Subcutaneous abdominal adipose tissue (tissue), 5 donors: ENCODE measurements around the gene KLHL42.

Experiments
- H3K27ac ChIP-seq: one replicate; pipeline ENCODE4 v1.7.0; 2013; ENCODE audit warnings: low read depth, mild to moderate bottlenecking, inconsistent platforms, low read length, moderate library complexity
- H3K27me3 ChIP-seq, 5 donors: one replicate each; pipeline ENCODE4 v1.7.0; 2013; ENCODE audit warnings: low read length in 5 of 5, inconsistent platforms in 1 of 5; ENCODE audit not compliant: control insufficient read depth in 5 of 5, insufficient read depth in 4 of 5
- H3K36me3 ChIP-seq, 5 donors: one replicate each; pipeline ENCODE4 v1.7.0; 2013; ENCODE audit warnings: low read length in 5 of 5; ENCODE audit not compliant: control insufficient read depth in 5 of 5, insufficient read depth in 5 of 5
- H3K4me1 ChIP-seq, 5 donors: one replicate each; pipeline ENCODE4 v1.7.0; 2013; ENCODE audit warnings: low read length in 5 of 5, mild to moderate bottlenecking in 3 of 5, moderate library complexity in 1 of 5; ENCODE audit not compliant: control insufficient read depth in 5 of 5, insufficient read depth in 5 of 5
- H3K4me3 ChIP-seq, 5 donors: one replicate each; pipeline ENCODE4 v1.7.0; 2013; ENCODE audit warnings: low read length in 5 of 5, low read depth in 1 of 5
- H3K9ac ChIP-seq, 5 donors: one replicate each; pipeline ENCODE4 v1.7.0; 2013; ENCODE audit warnings: low read length in 5 of 5, mild to moderate bottlenecking in 4 of 5, moderate library complexity in 3 of 5
- H3K9me3 ChIP-seq, 5 donors: one replicate each; pipeline ENCODE4 v1.7.0; 2013; ENCODE audit warnings: low read length in 5 of 5; ENCODE audit not compliant: control insufficient read depth in 5 of 5
- donor health status: healthy.
- donor health status: healthy.
- donor health status: healthy.
- donor health status: healthy.
- donor health status: healthy.

Gene KLHL42

DNA sequence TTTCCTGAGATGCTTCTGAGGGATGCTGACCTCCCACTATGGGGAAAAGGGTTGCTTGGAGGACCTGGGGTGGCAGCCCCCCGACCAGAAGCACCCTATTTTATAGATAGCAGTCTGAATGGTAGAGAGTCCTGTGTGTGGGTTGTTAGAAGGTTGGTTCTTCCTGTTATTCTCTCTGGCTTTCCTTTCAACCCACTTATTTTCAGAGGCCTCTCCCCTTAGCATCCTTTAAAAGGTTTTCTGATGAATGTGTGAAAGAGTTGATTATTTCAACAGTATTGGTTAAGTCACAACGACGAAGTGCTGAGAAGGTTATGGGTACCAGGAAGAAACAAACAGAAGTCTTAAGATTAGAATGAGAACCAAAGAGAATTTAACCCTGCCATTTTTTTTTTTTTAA is 20.8 kb downstream of the KLHL42 start:
- Histone ChIP-seq H3K27ac (no peak overlapping the region), H3K36me3 (peaks cover 16 to 45% (median 19%) of the 10 kb centered on the region in 5 donors), H3K9me3 (no peaks in the 10 kb centered on the region), H3K27me3 (no peaks in the 10 kb centered on the region), H3K4me1 (no peaks in the 10 kb centered on the region), H3K9ac (no peak overlapping the region), H3K4me3 (no peak overlapping the region)

DNA sequence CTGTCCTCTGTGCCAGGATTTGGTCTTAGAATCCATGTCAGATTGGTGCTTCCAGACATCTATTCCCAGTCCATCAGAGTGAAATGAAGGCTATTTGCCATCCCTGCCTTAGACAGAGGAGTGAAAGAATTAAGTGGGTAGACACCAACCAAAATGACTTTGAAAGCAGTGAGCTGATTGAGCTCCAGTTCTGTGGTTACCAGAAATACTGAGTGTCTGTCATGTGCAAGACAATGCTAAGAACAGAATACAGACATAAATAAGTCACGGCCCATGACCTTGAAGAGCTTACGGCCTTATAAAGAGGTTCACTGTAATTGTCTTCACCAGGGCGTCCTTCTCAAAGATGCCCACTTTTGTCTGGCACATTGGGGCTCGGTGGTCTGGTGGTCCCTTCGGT is 21.6 kb downstream of the KLHL42 start:
- H3K27ac ChIP-seq = no peak overlapping the region
- peaks cover 16 to 40% (median 18%) of the 10 kb centered on the region in 5 donors for H3K36me3 ChIP-seq
- no peaks in the 10 kb centered on the region for H3K9me3 ChIP-seq

DNA sequence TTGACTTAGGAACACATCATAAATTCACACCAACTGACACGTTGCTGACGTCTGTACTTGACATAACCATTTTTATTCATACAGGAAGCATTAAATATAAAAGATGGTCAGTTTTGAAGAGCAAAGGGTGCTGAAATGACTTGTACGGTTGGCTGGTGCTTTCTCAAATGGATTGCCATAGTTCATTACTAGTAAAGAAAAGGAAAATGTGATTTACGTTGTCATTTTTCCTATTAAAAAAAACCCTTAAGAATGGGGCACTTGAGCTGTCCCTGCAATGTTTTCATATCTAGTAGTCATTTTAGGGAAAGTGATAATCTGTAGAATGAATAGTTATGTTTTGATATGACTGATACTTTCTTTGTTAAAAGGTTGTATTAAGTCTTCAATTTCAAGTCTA is 22.5 kb downstream of the KLHL42 start:
- H3K27me3 ChIP-seq = no peaks in the 10 kb centered on the region
- no peaks in the 10 kb centered on the region for H3K9me3 ChIP-seq
- no peak overlapping the region for H3K27ac ChIP-seq
- peaks cover 11 to 31% (median 13%) of the 10 kb centered on the region in 5 donors for H3K36me3 ChIP-seq
- H3K4me1 ChIP-seq = no peaks in the 10 kb centered on the region
- no peak overlapping the region for H3K9ac ChIP-seq
- H3K4me3 ChIP-seq = no peak overlapping the region

More for the DNA sequence above, 21.6 kb downstream of the KLHL42 start:
- no peak overlapping the region for H3K9ac ChIP-seq
- H3K4me3 ChIP-seq = no peak overlapping the region
- H3K4me1 ChIP-seq = no peaks in the 10 kb centered on the region
- no peaks in the 10 kb centered on the region for H3K27me3 ChIP-seq

DNA sequence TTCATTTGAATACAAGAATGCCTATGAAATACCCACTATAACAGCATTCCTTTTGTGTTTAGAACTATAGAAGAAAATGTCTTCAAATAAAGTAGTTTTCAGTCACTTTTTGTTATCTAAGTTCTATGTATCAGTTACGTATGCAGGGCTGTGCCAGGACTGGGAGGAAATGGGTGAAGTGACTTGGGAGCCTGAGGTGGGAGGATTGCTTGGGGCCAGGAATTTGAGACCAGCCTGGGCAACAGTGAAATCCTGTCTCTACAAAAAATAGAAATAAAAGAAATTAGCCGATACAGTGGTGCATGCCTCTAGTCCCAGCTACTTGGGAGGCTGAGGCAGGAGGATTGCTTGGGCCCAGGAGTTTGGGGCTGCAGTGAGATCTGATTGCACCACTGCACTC is 22.9 kb downstream of the KLHL42 start:
- peaks cover 7 to 27% (median 11%) of the 10 kb centered on the region in 5 donors for H3K36me3 ChIP-seq
- H3K9ac ChIP-seq = no peak overlapping the region
- no peak overlapping the region for H3K4me3 ChIP-seq
- H3K27me3 ChIP-seq = no peaks in the 10 kb centered on the region
- no peaks in the 10 kb centered on the region for H3K4me1 ChIP-seq
- H3K27ac ChIP-seq = no peak overlapping the region
- H3K9me3 ChIP-seq = no peaks in the 10 kb centered on the region

DNA sequence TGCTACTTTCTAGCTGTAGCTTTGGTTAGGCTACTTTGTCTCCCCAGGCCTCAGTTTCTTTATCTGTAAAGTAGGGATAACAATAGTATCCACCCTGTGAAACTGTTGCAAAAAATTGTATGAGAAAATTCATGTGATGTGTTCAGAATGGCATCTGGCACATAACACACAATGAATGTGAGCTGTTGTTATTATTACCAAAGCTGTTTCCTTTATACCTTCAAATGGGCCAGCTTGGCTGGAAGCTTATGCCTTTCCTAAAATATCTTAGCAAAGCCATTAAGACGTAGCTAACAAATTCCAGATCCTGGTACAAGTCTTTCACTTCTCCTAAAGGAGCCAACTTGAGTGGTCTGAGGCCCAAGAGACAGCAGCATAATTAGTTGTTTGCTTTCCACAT is 25.2 kb downstream of the KLHL42 start:
- Histone ChIP-seq H3K4me3 (no peak overlapping the region), H3K9me3 (no peaks in the 10 kb centered on the region), H3K4me1 (peaks cover 0 to 2% (median 0%) of the 10 kb centered on the region in 5 donors), H3K9ac (no peak overlapping the region), H3K27me3 (no peaks in the 10 kb centered on the region), H3K36me3 (peaks cover 0 to 7% (median 0%) of the 10 kb centered on the region in 5 donors), H3K27ac (no peak overlapping the region)

DNA sequence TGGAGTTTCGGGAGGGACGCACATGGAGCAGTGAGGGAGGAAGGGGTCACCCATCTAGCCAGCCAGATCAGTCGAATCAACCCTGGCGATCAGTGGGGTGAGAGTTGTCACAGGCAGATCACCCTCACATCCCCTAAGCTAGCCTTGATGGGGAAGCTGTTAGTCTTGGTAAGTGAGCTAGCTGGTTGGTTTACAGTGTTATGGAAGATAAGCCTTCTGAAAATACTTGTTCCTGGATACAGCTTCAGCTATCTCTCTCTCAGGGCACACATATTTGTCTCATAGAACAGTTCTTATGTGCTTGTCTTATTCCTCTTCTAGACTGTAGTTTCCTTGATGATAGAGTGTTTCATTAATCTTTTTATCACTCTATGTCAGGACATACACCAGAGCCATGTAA is 26.2 kb downstream of the KLHL42 start:
- H3K4me3 ChIP-seq = no peak overlapping the region
- peaks cover 0 to 3% (median 0%) of the 10 kb centered on the region in 5 donors for H3K36me3 ChIP-seq
- peaks cover 0 to 6% (median 0%) of the 10 kb centered on the region in 5 donors for H3K27me3 ChIP-seq

DNA sequence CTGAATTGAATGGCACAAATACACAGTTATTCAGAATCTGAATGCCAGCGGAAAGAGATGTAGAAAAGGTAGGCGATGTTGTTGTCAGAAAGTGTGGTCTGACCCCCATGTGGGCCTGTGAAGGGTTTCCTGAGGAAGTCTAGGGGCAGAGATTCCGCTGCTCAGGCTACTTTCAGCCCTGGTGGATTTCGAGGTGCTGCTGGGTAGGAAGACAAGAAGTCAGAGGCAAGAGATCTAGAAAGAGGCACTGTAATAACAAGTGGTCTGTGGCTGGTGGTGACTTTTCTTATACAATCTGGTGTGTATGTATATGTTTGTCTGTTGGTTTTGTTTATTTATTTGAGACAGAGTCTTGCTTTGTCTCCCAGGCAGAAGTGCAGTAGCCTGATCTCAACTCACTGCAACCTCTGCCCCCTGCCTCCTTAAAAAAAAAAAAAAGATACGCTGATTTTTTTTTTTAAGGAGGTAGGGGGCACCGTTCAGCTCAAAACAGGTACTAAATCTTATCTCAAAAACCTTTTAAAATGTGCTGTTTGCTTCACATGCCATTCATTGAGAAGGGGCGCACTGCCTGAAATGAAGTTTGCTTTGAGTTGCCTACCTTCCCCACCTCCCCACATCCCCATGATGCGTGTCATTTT is 27.1 kb downstream of the KLHL42 start:
- Histone ChIP-seq H3K4me3 (no peak overlapping the region), H3K4me1 (peaks cover 0 to 2% (median 0%) of the 10 kb centered on the region in 5 donors), H3K36me3 (no peaks in the 10 kb centered on the region), H3K9ac (no peak overlapping the region), H3K27ac (no peak overlapping the region), H3K9me3 (no peaks in the 10 kb centered on the region), H3K27me3 (peaks cover 0 to 6% (median 0%) of the 10 kb centered on the region in 5 donors)

More for the DNA sequence above, 26.2 kb downstream of the KLHL42 start:
- no peak overlapping the region for H3K9ac ChIP-seq
- H3K27ac ChIP-seq = no peak overlapping the region
- H3K4me1 ChIP-seq = peaks cover 0 to 2% (median 0%) of the 10 kb centered on the region in 5 donors
- no peaks in the 10 kb centered on the region for H3K9me3 ChIP-seq

DNA sequence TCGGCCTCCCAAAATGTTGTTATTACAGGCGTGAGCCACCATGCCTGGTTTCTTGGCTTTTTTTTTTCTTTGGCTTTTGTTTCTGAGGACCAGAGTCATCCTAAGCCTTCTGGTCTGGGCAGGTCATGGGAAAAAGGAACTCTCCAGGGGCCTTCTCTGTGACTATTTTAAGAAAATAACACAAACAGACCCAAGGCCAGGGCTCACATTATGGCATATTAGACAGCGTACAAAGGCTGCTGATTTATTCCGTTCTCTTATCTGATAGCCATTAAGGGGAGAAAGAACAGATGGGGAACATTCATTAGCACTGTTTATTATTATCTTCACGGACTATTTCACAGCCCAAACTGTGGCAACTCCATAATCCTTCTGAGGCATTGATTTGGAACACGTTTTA is 28.8 kb downstream of the KLHL42 start:
- Histone ChIP-seq H3K9ac (no peak overlapping the region), H3K36me3 (no peaks in the 10 kb centered on the region), H3K27me3 (peaks cover 0 to 8% (median 0%) of the 10 kb centered on the region in 5 donors), H3K4me3 (no peak overlapping the region), H3K4me1 (peaks cover 0 to 2% (median 0%) of the 10 kb centered on the region in 5 donors), H3K9me3 (no peaks in the 10 kb centered on the region), H3K27ac (no peak overlapping the region)

DNA sequence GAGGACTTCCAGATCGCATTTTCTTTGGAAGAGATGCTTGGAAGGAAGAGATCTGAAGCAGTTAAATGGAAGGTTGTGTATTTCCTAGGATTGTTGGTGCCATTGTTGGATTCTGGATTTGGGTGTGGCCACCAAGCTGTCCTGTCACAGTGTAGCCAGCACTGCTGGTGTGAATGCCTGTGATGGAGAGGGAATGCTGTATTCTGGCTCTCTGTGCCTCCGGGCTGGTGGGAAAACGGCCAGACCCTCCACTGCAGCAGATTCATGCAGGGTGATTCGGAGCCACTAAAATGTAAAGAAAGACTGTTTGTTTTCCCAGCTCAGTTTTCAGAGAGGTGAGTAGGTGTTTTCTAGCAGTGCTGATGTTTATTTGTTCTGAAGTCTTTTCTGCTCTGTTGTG is 30.7 kb downstream of the KLHL42 start:
- H3K4me1 ChIP-seq = peaks cover 0 to 2% (median 0%) of the 10 kb centered on the region in 5 donors
- H3K9ac ChIP-seq = no peak overlapping the region
- no peak overlapping the region for H3K27ac ChIP-seq
- H3K36me3 ChIP-seq = no peaks in the 10 kb centered on the region
- peaks cover 0 to 8% (median 0%) of the 10 kb centered on the region in 5 donors for H3K27me3 ChIP-seq
- no peaks in the 10 kb centered on the region for H3K9me3 ChIP-seq
- H3K4me3 ChIP-seq = no peak overlapping the region

DNA sequence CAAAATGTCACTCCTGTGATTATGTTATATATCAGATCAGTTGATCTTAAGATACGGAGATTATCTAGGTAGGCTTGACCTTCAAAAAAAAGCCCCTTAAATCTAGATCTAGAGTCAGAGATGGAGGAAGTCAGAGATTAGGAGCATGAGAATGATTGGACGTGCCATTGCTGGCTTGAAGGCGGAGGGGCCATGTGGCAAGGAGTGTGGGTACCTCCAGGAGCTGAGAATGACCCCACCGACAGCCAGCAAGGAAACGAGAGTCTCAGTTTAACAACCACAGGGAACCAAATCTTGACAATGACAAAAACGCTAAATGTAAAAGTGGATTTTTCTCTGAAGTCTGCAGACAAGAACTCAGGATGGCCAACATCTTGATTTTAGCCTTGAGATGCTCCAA is 32.5 kb downstream of the KLHL42 start:
- H3K9ac ChIP-seq = no peak overlapping the region
- no peak overlapping the region for H3K27ac ChIP-seq
- peaks cover 0 to 8% (median 0%) of the 10 kb centered on the region in 5 donors for H3K27me3 ChIP-seq
- H3K36me3 ChIP-seq = no peaks in the 10 kb centered on the region
- peaks cover 0 to 2% (median 0%) of the 10 kb centered on the region in 5 donors for H3K4me1 ChIP-seq
- H3K4me3 ChIP-seq = no peak overlapping the region
- H3K9me3 ChIP-seq = no peaks in the 10 kb centered on the region
